K562 (cell line): ENCODE results near the gene FIGNL1. TPM values are rescaled to one million over a fixed set of nuclear protein-coding genes. Genes with fewer than 3 reads are reported as not detected.
A peak's percentile ranks its signal among the peaks of the same experiment; 100 is the strongest.

Source experiments
- BHLHE40 ChIP-seq: IDR thresholded peaks from 2 replicates; pipeline ENCODE4 v1.6.1; 2011; ENCODE audit warnings: low read length, improper control_type of control experiment
- CEBPB ChIP-seq: fragments of 450-650 bp; IDR thresholded peaks from 2 replicates; pipeline ENCODE4 v1.6.1; 2016; ENCODE audit warnings: missing genetic modification characterization, missing compliant biosample characterization
- CHD4 ChIP-seq: fragments of 200-600 bp; sonication (generic); IDR thresholded peaks from 3 replicates; pipeline ENCODE4 v1.6.1; 2012; ENCODE audit warnings: low read depth, mild to moderate bottlenecking, mixed read lengths, low read length, inconsistent platforms; ENCODE audit not compliant: insufficient read depth, insufficient replicate concordance, poor library complexity, severe bottlenecking
- MAZ ChIP-seq, 2 experiments: fragments of 450-650 bp in 1 of 2; sonication (generic) in 1 of 2; formaldehyde crosslinking; IDR thresholded peaks in 1 of 2; conservative IDR thresholded peaks in 1 of 2; 2 replicates each; pipeline versions ENCODE4 v1.4.0 to v1.5.0; 2020; ENCODE audit warnings: mild to moderate bottlenecking in 1 of 2, missing genetic modification reagents in 1 of 2
- MTA3 ChIP-seq: fragments of 450-650 bp; formaldehyde crosslinking; IDR thresholded peaks from 2 replicates; pipeline ENCODE4 v1.6.1; 2017; ENCODE audit warnings: mild to moderate bottlenecking, borderline replicate concordance
- ZNF212 ChIP-seq: fragments of 450-650 bp; formaldehyde crosslinking; IDR thresholded peaks from 2 replicates; pipeline ENCODE4 v1.4.0; 2020; ENCODE audit warnings: mild to moderate bottlenecking
- polyA plus RNA-seq, 8 experiments: library from polyadenylated mRNA; depleted of rRNA in 4 of 8; stranded (reverse) in 5 of 8; unstranded in 3 of 8; fragments of >200 nt; fragmentation: Nextera tagmentation in 2 of 8; fragmentation: Illumina TruSeq in 1 of 8; extraction: Ambion mirVana in 2 of 8; extraction: Trizol in 1 of 8; gene quantifications; 2 replicates each; pipeline versions ENCODE4 v1.2.1 to v1.2.3, GENCODE V29; 2011 to 2014; ENCODE audit warnings: inconsistent platforms in 1 of 8, missing spikeins in 1 of 8
- total RNA-seq, 7 experiments: library from RNA; depleted of rRNA in 6 of 7; stranded (reverse); fragments of >200 nt in 6 of 7; fragmentation: Illumina TruSeq in 2 of 7; extraction: Trizol in 2 of 7; gene quantifications; 2 replicates each; pipeline versions ENCODE4 v1.2.1 to v1.2.3, GENCODE V29; 2011 to 2021; ENCODE audit warnings: low replicate concordance in 1 of 7
- TF ChIP-seq, protein P1 (sequence below): IDR thresholded peaks from 2 replicates; pipeline ENCODE4 v1.6.1; 2011; ENCODE audit warnings: borderline replicate concordance, low read depth, mild to moderate bottlenecking, moderate library complexity, low read length; ENCODE audit not compliant: insufficient read depth, poor library complexity, severe bottlenecking
- TF ChIP-seq, protein P2 (sequence below), 2 experiments: fragments of 450-650 bp; IDR thresholded peaks; 2 replicates each; pipeline ENCODE4 v1.6.1; 2016
- TF ChIP-seq, protein P3 (sequence below): fragments of 200-800 bp; sonication (Bioruptor generic); IDR thresholded peaks from 2 replicates; pipeline ENCODE4 v1.6.1; 2017; ENCODE audit warnings: missing genetic modification characterization, missing compliant biosample characterization

Gene FIGNL1
- total and polyA plus RNA-seq, 9 of the 15 experiments (the other 6 are each of a cell fraction or from before 2014, with no cell fraction given), result 15.5 to 48.3 (median 27.6) TPM

DNA sequence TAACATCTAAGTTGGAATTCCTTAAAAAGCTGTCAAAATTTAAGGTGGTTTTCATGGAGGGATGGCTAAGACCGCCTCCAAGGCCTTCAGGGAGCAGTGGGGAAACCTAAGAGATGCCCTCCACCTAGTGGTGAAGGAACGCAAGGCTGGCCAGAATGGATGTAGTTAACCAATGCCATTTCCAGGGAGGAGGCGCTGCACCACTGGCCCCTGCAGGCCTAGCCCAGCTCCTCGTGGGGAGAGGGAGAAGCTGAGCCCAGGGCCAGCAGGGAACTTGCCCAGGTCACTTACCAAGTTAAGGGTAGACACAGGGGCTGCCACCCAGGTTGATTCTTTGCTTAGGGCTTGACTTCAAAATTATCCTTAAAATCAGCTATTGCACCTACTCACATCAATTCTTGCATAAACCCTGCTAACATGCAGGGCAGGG lies 32.0 kb downstream of the FIGNL1 start (continued):
- TF ChIP-seq CHD4 (no peak), MAZ (CRISPR knock-in tag; conservative IDR thresholded peaks at IDR 0.05 in 1 of 2, IDR thresholded peaks at IDR 0.05 in 1 of 2) (peak in 1 of 2 experiments; percentile 40; a peak in 1 of 4 replicates), MTA3 (0 out of 2 replicates have a peak, but pooled peaks have one; percentile 12), BHLHE40 (peak; percentile 34; the same call in 1 of the 2 replicates), ZNF212 (no peak), CEBPB (tag) (peak; percentile 16; the same call in 1 of the 2 replicates)
- TF ChIP-seq, protein P1, sequence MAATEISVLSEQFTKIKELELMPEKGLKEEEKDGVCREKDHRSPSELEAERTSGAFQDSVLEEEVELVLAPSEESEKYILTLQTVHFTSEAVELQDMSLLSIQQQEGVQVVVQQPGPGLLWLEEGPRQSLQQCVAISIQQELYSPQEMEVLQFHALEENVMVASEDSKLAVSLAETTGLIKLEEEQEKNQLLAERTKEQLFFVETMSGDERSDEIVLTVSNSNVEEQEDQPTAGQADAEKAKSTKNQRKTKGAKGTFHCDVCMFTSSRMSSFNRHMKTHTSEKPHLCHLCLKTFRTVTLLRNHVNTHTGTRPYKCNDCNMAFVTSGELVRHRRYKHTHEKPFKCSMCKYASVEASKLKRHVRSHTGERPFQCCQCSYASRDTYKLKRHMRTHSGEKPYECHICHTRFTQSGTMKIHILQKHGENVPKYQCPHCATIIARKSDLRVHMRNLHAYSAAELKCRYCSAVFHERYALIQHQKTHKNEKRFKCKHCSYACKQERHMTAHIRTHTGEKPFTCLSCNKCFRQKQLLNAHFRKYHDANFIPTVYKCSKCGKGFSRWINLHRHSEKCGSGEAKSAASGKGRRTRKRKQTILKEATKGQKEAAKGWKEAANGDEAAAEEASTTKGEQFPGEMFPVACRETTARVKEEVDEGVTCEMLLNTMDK, result peak; percentile 51
- TF ChIP-seq, protein P2, sequence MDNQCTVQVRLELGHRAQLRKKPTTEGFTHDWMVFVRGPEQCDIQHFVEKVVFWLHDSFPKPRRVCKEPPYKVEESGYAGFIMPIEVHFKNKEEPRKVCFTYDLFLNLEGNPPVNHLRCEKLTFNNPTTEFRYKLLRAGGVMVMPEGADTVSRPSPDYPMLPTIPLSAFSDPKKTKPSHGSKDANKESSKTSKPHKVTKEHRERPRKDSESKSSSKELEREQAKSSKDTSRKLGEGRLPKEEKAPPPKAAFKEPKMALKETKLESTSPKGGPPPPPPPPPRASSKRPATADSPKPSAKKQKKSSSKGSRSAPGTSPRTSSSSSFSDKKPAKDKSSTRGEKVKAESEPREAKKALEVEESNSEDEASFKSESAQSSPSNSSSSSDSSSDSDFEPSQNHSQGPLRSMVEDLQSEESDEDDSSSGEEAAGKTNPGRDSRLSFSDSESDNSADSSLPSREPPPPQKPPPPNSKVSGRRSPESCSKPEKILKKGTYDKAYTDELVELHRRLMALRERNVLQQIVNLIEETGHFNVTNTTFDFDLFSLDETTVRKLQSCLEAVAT (IDR thresholded peaks at IDR 0.05), result no peak
- TF ChIP-seq, protein P3, sequence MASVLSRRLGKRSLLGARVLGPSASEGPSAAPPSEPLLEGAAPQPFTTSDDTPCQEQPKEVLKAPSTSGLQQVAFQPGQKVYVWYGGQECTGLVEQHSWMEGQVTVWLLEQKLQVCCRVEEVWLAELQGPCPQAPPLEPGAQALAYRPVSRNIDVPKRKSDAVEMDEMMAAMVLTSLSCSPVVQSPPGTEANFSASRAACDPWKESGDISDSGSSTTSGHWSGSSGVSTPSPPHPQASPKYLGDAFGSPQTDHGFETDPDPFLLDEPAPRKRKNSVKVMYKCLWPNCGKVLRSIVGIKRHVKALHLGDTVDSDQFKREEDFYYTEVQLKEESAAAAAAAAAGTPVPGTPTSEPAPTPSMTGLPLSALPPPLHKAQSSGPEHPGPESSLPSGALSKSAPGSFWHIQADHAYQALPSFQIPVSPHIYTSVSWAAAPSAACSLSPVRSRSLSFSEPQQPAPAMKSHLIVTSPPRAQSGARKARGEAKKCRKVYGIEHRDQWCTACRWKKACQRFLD (CRISPR knock-in tag), result no peak
